ENCODE data around the gene GAS6. TPM values are rescaled to one million over a fixed set of nuclear protein-coding genes. Genes with fewer than 3 reads are reported as not detected.
A peak's percentile ranks its signal among the peaks of the same experiment; 100 is the strongest.

The GAS6 gene
- total RNA-seq, 1 experiment from 2014 or later, result 93.8 TPM

DNA sequence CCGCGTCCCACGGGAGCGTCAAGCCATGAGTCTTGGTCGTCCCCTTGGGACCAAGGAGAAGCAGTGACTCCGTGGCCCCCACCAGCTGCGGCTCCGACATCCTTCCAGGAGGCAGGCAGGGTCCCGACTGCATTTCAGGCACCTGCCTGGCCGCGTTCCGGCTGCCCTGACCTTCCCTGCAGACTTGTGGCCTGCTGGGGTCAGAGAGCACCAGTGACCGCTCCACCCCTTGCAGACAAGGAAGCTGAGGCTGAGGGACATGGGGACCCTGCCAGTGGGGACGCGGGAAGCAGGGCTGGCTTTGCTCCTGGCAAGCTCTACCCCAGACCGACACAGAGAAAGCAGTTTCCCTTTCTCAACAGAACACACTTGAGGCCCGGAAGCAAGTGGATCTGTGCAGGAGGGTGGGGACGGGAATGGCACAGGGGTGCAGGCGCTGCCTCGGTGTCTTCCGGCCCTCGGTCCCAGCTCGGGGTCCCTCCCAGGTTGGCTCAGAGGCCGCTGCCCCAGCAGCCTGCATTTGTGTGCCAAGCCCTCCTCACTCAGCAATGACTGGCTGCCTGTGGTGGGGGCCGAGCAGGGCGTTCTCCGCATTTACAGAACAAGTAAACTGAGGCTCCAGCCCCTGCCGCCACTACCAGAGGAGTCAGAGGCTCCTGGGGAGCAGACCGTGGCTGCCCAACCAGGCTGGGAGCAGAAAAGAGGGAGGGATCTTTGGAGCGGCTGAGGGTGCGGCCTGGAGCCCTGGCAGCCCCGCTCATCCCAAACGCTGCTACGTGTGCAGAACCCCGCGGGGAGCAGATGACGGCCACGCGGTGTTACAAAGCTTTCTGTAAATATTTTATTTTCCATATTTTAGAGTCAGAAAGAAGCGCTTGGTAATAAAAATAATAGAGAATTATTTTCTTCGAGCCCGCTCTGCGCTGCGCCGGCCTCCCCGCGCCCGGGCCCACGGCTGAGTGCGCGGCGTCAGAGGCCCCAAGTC, 43.9 kb downstream of the GAS6 start:
- Histone ChIP-seq H3K79me2 (ENCODE audit: low read depth) (no peaks in the 10 kb centered on the region), H3K4me1 (replicated peaks; ENCODE audit: insufficient read depth) (peaks cover 22% of the 10 kb centered on the region), H3K4me3 (peak overlapping the region; percentile 43; the same call in 1 of the 2 replicates), H3K27ac (no peak overlapping the region), H3K9me3 (ENCODE audit: insufficient read depth, low read depth) (no peaks in the 10 kb centered on the region), H3K36me3 (ENCODE audit: low read depth) (no peaks in the 10 kb centered on the region), H4K20me1 (ENCODE audit: insufficient read depth) (no peaks in the 10 kb centered on the region), H3K27me3 (ENCODE audit: insufficient read depth, low read depth) (no peaks in the 10 kb centered on the region), H3K4me2 (peak overlapping the region; percentile 84), H3F3A (ENCODE audit: insufficient read depth, low read depth) (peaks cover 20% of the 10 kb centered on the region; the same call in 1 of the 2 replicates), H3K9me2 (ENCODE audit: insufficient read depth) (no peaks in the 10 kb centered on the region), H2AFZ (no peak overlapping the region)
- ChIA-PET POLR2A (ENCODE audit: unreplicated experiment) (no interaction called here), CTCF (no interaction called here)
- BruUV-seq (replicated peaks), result TSS peak; percentile 34
- no peak for TF ChIP-seq EZH2 (IDR thresholded peaks at IDR 0.05; ENCODE audit: low read depth)
- TF ChIP-seq, protein P1, sequence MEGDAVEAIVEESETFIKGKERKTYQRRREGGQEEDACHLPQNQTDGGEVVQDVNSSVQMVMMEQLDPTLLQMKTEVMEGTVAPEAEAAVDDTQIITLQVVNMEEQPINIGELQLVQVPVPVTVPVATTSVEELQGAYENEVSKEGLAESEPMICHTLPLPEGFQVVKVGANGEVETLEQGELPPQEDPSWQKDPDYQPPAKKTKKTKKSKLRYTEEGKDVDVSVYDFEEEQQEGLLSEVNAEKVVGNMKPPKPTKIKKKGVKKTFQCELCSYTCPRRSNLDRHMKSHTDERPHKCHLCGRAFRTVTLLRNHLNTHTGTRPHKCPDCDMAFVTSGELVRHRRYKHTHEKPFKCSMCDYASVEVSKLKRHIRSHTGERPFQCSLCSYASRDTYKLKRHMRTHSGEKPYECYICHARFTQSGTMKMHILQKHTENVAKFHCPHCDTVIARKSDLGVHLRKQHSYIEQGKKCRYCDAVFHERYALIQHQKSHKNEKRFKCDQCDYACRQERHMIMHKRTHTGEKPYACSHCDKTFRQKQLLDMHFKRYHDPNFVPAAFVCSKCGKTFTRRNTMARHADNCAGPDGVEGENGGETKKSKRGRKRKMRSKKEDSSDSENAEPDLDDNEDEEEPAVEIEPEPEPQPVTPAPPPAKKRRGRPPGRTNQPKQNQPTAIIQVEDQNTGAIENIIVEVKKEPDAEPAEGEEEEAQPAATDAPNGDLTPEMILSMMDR (conservative IDR thresholded peaks at IDR 0.05), result no peak
- DNase-seq, result no peak
- intact Hi-C loops (cut with micrococcal nuclease; ENCODE audit: unreplicated experiment), result loop anchor here (2.0 to 5.0 kb wide), 3 partner anchors 17 to 77 kb away; partner anchors contain the start of gene GAS6

DNA sequence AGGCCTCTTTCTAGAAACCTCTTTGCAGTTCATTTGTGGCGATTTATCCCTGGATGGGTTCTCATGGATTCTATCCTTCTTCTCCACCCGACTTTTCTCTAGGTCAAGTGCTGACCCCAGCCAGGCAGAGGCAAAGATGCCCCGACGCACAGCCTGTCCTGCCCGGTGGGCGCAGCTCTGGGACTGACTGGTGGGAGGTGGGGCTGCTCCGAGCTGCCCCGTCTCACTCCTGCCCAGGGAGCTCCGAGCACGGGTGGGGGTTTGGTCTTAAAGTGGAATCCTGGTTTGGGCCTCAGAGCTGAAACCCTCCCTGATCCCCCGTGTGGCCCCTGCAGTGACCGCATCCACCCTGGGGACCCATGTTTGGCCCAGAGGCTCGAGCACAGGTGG, 44.5 kb downstream of the GAS6 start:
- intact Hi-C loops (cut with micrococcal nuclease; ENCODE audit: unreplicated experiment), result no loop called here
- no peak for DNase-seq
- Histone ChIP-seq H3K9me3 (ENCODE audit: insufficient read depth, low read depth) (no peaks in the 10 kb centered on the region), H3K27me3 (ENCODE audit: insufficient read depth, low read depth) (no peaks in the 10 kb centered on the region), H3K27ac (no peak overlapping the region), H3K4me2 (no peak overlapping the region), H2AFZ (no peak overlapping the region), H3K4me3 (no peak overlapping the region), H3K9me2 (ENCODE audit: insufficient read depth) (no peaks in the 10 kb centered on the region), H3K36me3 (ENCODE audit: low read depth) (no peaks in the 10 kb centered on the region), H3K79me2 (ENCODE audit: low read depth) (no peaks in the 10 kb centered on the region), H3K4me1 (replicated peaks; ENCODE audit: insufficient read depth) (peaks cover 28% of the 10 kb centered on the region), H3F3A (ENCODE audit: insufficient read depth, low read depth) (peaks cover 22% of the 10 kb centered on the region; the same call in 1 of the 2 replicates), H4K20me1 (ENCODE audit: insufficient read depth) (no peaks in the 10 kb centered on the region)
- ChIA-PET POLR2A (ENCODE audit: unreplicated experiment) (no interaction called here), CTCF (interaction anchor here (0.6 kb wide), 2 partner anchors 117 to 250 kb away, joined by 3 to 10 read pairs; no protein-coding TSS in a partner anchor)
- TF ChIP-seq, protein P1 (conservative IDR thresholded peaks at IDR 0.05), result no peak
- TF ChIP-seq EZH2 (IDR thresholded peaks at IDR 0.05; ENCODE audit: low read depth), result no peak
- BruUV-seq (replicated peaks), result no TSS peak

DNA sequence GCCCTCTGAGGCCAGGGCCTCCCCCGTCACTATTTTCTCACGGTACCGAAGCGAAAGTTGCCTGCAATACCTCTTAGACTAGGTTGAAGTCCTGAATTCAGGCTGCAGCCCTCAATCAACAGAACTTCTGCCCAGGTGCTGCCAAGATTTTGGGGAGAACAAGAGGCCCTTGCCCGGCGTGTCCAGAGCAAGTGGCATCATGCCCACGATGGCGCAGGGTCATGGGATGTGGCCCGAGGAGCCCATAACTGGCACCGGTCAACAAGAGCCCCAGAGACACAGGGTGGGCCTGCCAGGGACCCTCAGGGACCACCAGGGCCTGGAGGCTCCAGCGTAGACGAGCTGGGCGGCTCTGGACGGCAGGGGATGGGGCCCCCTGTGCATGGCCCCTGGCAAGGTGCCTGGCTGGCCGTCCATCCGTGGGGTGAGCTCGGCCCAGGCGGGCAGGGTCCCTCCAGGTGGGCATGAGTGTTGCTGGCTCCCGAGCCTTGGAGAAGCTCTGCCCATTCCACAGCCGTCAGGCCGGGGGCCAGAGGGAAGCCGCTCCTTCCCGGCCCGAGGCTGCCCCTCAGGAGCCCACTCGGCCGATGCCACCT, 45.1 kb downstream of the GAS6 start:
- no peaks in the 10 kb centered on the region for H4K20me1 ChIP-seq (ENCODE audit: insufficient read depth)
- intact Hi-C loops (cut with micrococcal nuclease; ENCODE audit: unreplicated experiment), result no loop called here
- no peak overlapping the region for H2AFZ ChIP-seq
- peaks cover 34% of the 10 kb centered on the region for H3K4me1 ChIP-seq (replicated peaks; ENCODE audit: insufficient read depth)
- no peaks in the 10 kb centered on the region for H3K9me3 ChIP-seq (ENCODE audit: insufficient read depth, low read depth)
- H3K27me3 ChIP-seq (ENCODE audit: insufficient read depth, low read depth), result no peaks in the 10 kb centered on the region
- H3F3A ChIP-seq (ENCODE audit: insufficient read depth, low read depth), result peaks cover 28% of the 10 kb centered on the region; the same call in 1 of the 2 replicates
- POLR2A ChIA-PET (ENCODE audit: unreplicated experiment), result no interaction called here
- no TSS peak for BruUV-seq (replicated peaks)
- no peak overlapping the region for H3K4me3 ChIP-seq
- H3K27ac ChIP-seq, result no peak overlapping the region
- no peak overlapping the region for H3K4me2 ChIP-seq
- no peaks in the 10 kb centered on the region for H3K79me2 ChIP-seq (ENCODE audit: low read depth)
- TF ChIP-seq, protein P1 (conservative IDR thresholded peaks at IDR 0.05), result no peak
- TF ChIP-seq EZH2 (IDR thresholded peaks at IDR 0.05; ENCODE audit: low read depth), result no peak
- H3K9me2 ChIP-seq (ENCODE audit: insufficient read depth), result no peaks in the 10 kb centered on the region
- CTCF ChIA-PET, result interaction anchor here (0.6 kb wide), 2 partner anchors 117 to 250 kb away, joined by 3 to 10 read pairs; no protein-coding TSS in a partner anchor
- H3K36me3 ChIP-seq (ENCODE audit: low read depth), result no peaks in the 10 kb centered on the region
- DNase-seq, result no peak

All from PC-9 (cell line).